ENCODE results near the gene CPD. TPM values are rescaled to one million over a fixed set of nuclear protein-coding genes. Genes with fewer than 3 reads are reported as not detected.

The CPD gene
- total and polyA plus RNA-seq, 2 experiments from 2014 or later: 28.0 to 121 TPM

- no peak overlapping the region for H2AFZ ChIP-seq
- H3K27me3 ChIP-seq (replicated peaks; ENCODE audit: insufficient read depth): no peaks in the 10 kb centered on the region
- H3K9me3 ChIP-seq (ENCODE audit: low read depth): no peaks in the 10 kb centered on the region
- peaks cover 24% of the 10 kb centered on the region for H3K4me1 ChIP-seq (ENCODE audit: insufficient read depth)
- H3K4me3 ChIP-seq: no peak overlapping the region
- TF ChIP-seq EZH2phosphoT487 (IDR thresholded peaks at IDR 0.05; ENCODE audit: insufficient read depth, low read depth): no peak
- TF ChIP-seq EZH2 (IDR thresholded peaks at IDR 0.05; ENCODE audit: insufficient read depth, poor library complexity, severe bottlenecking): no peak
- H4K20me1 ChIP-seq (ENCODE audit: insufficient read depth): no peaks in the 10 kb centered on the region
- H3K79me2 ChIP-seq (ENCODE audit: insufficient read depth): no peaks in the 10 kb centered on the region
- peaks cover 18% of the 10 kb centered on the region for H3F3A ChIP-seq (ENCODE audit: insufficient read depth)
- in situ Hi-C loops (cut with MboI): no loop called here
- peaks cover 16% of the 10 kb centered on the region for H3K36me3 ChIP-seq (ENCODE audit: low read depth)
- no peak overlapping the region for H3K27ac ChIP-seq
- no peak overlapping the region for H3K4me2 ChIP-seq (ENCODE audit: unreplicated experiment)
- no peaks in the 10 kb centered on the region for H3K9me2 ChIP-seq (ENCODE audit: insufficient read depth)
- H3K9ac ChIP-seq: no peak overlapping the region
- DNase-seq: peak; percentile 49
- 88 to 92% methylated on average over 2 of the region's 2 CpGs for WGBS, 2 experiments (ENCODE audit: low coverage in 1 of 2, low lambda C conversion rate in 2 of 2, missing lambda C conversion rate in 2 of 2)
Measured at GRCh38 chr17:30426292-30426691, 47.6 kb downstream of the CPD start.

- Histone ChIP-seq H3K9ac (no peak overlapping the region), H4K20me1 (ENCODE audit: insufficient read depth) (no peaks in the 10 kb centered on the region), H3K9me2 (ENCODE audit: insufficient read depth) (no peaks in the 10 kb centered on the region), H3K9me3 (ENCODE audit: low read depth) (no peaks in the 10 kb centered on the region), H3K36me3 (ENCODE audit: low read depth) (peaks cover 21% of the 10 kb centered on the region), H3K27me3 (replicated peaks; ENCODE audit: insufficient read depth) (no peaks in the 10 kb centered on the region), H3K27ac (no peak overlapping the region), H3F3A (ENCODE audit: insufficient read depth) (peaks cover 18% of the 10 kb centered on the region), H3K4me2 (ENCODE audit: unreplicated experiment) (no peak overlapping the region), H3K4me1 (ENCODE audit: insufficient read depth) (peaks cover 18% of the 10 kb centered on the region), H2AFZ (no peak overlapping the region), H3K79me2 (ENCODE audit: insufficient read depth) (no peaks in the 10 kb centered on the region), H3K4me3 (no peak overlapping the region)
- 97 to 100% methylated on average over 1 of the region's 1 CpG for WGBS, 2 experiments (ENCODE audit: low coverage in 1 of 2, low lambda C conversion rate in 2 of 2, missing lambda C conversion rate in 2 of 2)
- TF ChIP-seq EZH2phosphoT487 (IDR thresholded peaks at IDR 0.05; ENCODE audit: insufficient read depth, low read depth) (no peak), EZH2 (IDR thresholded peaks at IDR 0.05; ENCODE audit: insufficient read depth, poor library complexity, severe bottlenecking) (no peak)
- DNase-seq: no peak
- in situ Hi-C loops (cut with MboI): no loop called here
Measured at GRCh38 chr17:30427611-30428010, 48.9 kb downstream of the CPD start.

- Histone ChIP-seq H3K9me3 (ENCODE audit: low read depth) (no peaks in the 10 kb centered on the region), H3K4me1 (ENCODE audit: insufficient read depth) (peaks cover 27% of the 10 kb centered on the region), H3K27ac (peak overlapping the region; percentile 78), H3K36me3 (ENCODE audit: low read depth) (peaks cover 8% of the 10 kb centered on the region), H2AFZ (peak overlapping the region; percentile 10; the same call in 1 of the 2 replicates), H3F3A (ENCODE audit: insufficient read depth) (peaks cover 23% of the 10 kb centered on the region), H4K20me1 (ENCODE audit: insufficient read depth) (no peaks in the 10 kb centered on the region), H3K4me2 (ENCODE audit: unreplicated experiment) (peak overlapping the region; percentile 59), H3K27me3 (replicated peaks; ENCODE audit: insufficient read depth) (no peaks in the 10 kb centered on the region), H3K9ac (peak overlapping the region; percentile 58), H3K9me2 (ENCODE audit: insufficient read depth) (no peaks in the 10 kb centered on the region), H3K4me3 (0 out of 2 replicates have a peak overlapping the region, but pooled peaks have one; percentile 5), H3K79me2 (ENCODE audit: insufficient read depth) (no peaks in the 10 kb centered on the region)
- in situ Hi-C loops (cut with MboI): no loop called here
- 8 to 10% methylated on average over 1 of the region's 1 CpG for WGBS, 2 experiments (ENCODE audit: low coverage in 1 of 2, low lambda C conversion rate in 2 of 2, missing lambda C conversion rate in 2 of 2)
- no peak for TF ChIP-seq EZH2phosphoT487 (IDR thresholded peaks at IDR 0.05; ENCODE audit: insufficient read depth, low read depth)
- TF ChIP-seq EZH2 (IDR thresholded peaks at IDR 0.05; ENCODE audit: insufficient read depth, poor library complexity, severe bottlenecking): no peak
- DNase-seq: peak; percentile 84
Measured at GRCh38 chr17:30429155-30429554, 50.4 kb downstream of the CPD start.

- Histone ChIP-seq H3K4me2 (ENCODE audit: unreplicated experiment) (peak overlapping the region; percentile 44), H3K9me2 (ENCODE audit: insufficient read depth) (no peaks in the 10 kb centered on the region), H3K9ac (no peak overlapping the region), H3K27ac (peak overlapping the region; percentile 43), H3K79me2 (ENCODE audit: insufficient read depth) (no peaks in the 10 kb centered on the region), H3K36me3 (ENCODE audit: low read depth) (peaks cover 15% of the 10 kb centered on the region), H3K9me3 (ENCODE audit: low read depth) (no peaks in the 10 kb centered on the region), H3K4me1 (ENCODE audit: insufficient read depth) (peaks cover 28% of the 10 kb centered on the region), H3K27me3 (replicated peaks; ENCODE audit: insufficient read depth) (no peaks in the 10 kb centered on the region), H3K4me3 (no peak overlapping the region), H4K20me1 (ENCODE audit: insufficient read depth) (no peaks in the 10 kb centered on the region), H2AFZ (no peak overlapping the region), H3F3A (ENCODE audit: insufficient read depth) (peaks cover 27% of the 10 kb centered on the region)
- DNase-seq: peak; percentile 93
- no peak for TF ChIP-seq EZH2 (IDR thresholded peaks at IDR 0.05; ENCODE audit: insufficient read depth, poor library complexity, severe bottlenecking)
- no peak for TF ChIP-seq EZH2phosphoT487 (IDR thresholded peaks at IDR 0.05; ENCODE audit: insufficient read depth, low read depth)
- in situ Hi-C loops (cut with MboI): no loop called here
- WGBS, 2 experiments (ENCODE audit: low coverage in 1 of 2, low lambda C conversion rate in 2 of 2, missing lambda C conversion rate in 2 of 2): 19 to 50% methylated on average over 1 of the region's 1 CpG
Measured at GRCh38 chr17:30433514-30433913, 54.8 kb downstream of the CPD start.

- Histone ChIP-seq H2AFZ (no peak overlapping the region), H3F3A (ENCODE audit: insufficient read depth) (peaks cover 11% of the 10 kb centered on the region), H3K9me2 (ENCODE audit: insufficient read depth) (no peaks in the 10 kb centered on the region), H3K27ac (no peak overlapping the region), H3K79me2 (ENCODE audit: insufficient read depth) (no peaks in the 10 kb centered on the region), H4K20me1 (ENCODE audit: insufficient read depth) (no peaks in the 10 kb centered on the region), H3K4me3 (no peak overlapping the region), H3K27me3 (replicated peaks; ENCODE audit: insufficient read depth) (no peaks in the 10 kb centered on the region), H3K4me2 (ENCODE audit: unreplicated experiment) (no peak overlapping the region), H3K4me1 (ENCODE audit: insufficient read depth) (peaks cover 13% of the 10 kb centered on the region), H3K9me3 (ENCODE audit: low read depth) (no peaks in the 10 kb centered on the region), H3K36me3 (ENCODE audit: low read depth) (peaks cover 15% of the 10 kb centered on the region), H3K9ac (no peak overlapping the region)
- no peak for TF ChIP-seq EZH2phosphoT487 (IDR thresholded peaks at IDR 0.05; ENCODE audit: insufficient read depth, low read depth)
- no peak for TF ChIP-seq EZH2 (IDR thresholded peaks at IDR 0.05; ENCODE audit: insufficient read depth, poor library complexity, severe bottlenecking)
- DNase-seq: no peak
- in situ Hi-C loops (cut with MboI): no loop called here
Measured at GRCh38 chr17:30436729-30437128, 58.0 kb downstream of the CPD start.
